T1000 (cell line): ENCODE results near the gene SLF2.

Source experiments
- DNase-seq: peaks from one replicate; lab custom pipeline; 2025; ENCODE audit warnings: mixed read lengths; lab: John Stamatoyannopoulos, UW

Gene SLF2

DNA sequence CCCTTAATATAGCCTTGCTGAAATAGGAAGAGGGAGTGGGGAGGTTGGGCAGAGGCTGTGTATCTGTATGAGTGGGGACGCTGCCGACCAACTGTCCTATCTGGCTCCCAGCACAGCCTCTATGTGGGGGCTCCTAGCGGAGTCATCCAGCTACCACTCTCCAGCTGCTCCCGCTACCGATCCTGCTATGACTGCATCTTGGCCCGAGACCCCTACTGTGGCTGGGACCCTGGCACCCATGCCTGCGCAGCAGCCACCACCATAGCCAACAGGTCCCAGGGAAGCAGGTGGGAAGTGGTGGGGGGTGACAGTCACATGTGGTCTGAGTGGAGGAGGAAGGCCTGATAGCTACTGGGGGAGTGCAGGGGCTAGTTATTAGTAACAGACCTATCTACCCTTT lies 67.9 kb downstream of the SLF2 start:
- DNase-seq, result no peak

DNA sequence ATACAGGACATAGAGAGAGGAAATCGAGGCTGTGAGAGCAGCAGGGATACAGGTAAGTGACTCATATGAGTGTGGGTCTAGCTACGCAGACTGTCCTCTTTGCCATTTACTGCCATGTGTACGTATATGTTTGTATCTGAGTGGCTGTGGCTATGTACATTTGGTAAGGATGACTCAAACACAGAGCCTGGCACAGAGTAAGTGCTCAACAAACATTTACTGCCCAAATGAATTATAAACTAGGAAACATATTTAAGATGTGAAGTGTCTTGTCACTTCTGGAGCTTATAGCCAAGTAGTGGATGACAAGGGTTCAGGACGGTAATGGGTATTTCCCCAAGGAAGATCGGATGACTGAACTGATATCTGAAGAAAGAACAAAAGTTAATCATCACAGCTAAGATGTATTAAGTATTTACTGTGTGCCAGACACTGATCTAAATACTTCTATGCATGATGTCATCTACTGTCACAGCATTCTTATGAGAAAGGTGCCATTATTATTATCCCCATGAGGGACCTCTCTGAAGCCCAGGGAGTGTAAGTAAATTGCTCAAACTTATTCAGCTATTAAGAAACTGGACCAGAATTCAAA lies 68.5 kb downstream of the SLF2 start:
- no peak for DNase-seq

DNA sequence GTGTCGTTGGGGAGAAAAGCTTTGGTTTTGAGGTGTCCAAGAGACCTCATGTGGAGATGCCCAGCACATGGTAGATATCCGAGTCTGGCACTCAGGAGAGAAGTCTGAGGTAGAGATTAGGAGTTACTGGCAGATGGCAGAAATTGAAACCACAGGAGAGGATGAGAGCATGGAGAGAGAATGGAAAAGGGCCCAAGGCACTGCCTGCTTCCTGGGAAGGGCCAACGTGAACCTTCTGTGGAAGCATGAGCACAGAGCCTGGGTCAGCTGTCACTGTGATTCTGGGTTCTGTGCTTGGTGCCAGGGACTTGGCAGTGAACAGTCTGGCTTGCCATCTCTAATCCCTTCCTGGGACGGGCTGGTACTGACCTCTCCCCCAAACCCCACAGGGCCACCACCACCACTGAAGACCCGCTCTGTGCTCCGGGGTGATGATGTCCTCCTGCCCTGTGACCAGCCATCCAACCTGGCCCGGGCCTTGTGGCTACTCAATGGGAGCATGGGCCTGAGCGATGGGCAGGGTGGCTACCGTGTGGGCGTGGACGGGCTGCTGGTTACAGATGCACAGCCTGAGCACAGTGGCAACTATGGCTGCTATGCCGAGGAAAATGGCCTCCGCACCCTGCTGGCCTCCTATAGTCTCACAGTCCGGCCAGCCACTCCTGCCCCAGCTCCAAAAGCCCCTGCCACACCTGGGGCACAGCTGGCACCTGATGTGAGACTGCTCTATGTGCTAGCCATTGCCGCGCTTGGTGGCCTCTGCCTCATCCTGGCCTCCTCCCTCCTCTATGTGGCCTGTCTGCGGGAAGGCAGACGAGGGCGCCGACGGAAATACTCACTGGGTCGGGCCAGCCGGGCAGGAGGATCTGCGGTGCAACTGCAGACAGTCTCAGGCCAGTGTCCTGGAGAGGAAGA lies 70.4 kb downstream of the SLF2 start:
- DNase-seq, result no peak

GRCh38 chr10:100983868-100984671 lies 71.3 kb downstream of the SLF2 start:
- DNase-seq, result no peak

GRCh38 chr10:100984672-100985177 lies 72.0 kb downstream of the SLF2 start:
- DNase-seq, result no peak

GRCh38 chr10:100985336-100985735 lies 72.6 kb downstream of the SLF2 start:
- DNase-seq, result no peak

- no peak for DNase-seq
Measured at GRCh38 chr10:100986623-100986951, 73.8 kb downstream of the SLF2 start.

DNA sequence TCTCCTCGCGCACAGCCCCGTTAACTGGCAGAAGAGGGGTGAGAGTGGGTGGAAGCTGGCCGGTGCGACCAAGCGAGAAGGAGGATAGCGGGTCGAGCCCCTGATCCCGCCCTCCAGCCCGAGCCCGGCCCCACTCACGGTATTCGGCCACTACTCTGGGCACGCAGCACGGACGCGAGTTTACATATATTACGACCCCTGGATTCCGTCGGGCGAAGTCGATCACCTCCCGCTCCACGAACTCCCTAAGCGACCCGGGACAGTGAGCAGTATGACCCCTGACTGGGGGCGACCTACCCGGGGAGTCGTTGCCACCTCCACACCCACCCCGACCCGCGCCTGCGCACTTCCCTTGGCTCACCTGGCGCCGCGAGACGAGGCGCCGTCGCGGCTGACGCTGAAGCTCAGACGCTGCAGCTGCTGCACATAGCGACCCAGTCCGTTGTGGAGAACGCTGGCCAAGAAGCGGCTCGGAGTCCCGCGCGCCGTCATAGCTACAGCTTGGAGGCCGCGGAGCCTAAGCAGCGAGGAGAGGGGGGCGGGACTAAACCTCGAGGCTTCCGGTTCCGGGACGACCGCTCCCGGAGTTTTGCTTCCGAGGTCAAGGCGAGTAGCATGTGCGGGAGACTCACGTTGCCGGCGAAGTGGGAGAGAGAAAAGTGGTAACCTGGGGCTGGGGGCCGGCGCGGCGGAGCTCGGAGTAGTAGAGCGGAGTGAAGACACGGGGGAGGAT lies 74.4 kb downstream of the SLF2 start, which contains the start of the genes MRPL43 and TWNK:
TSS of gene MRPL43 (minus strand) at position 546 of the 733 bp plus-strand sequence. CDS start at position 492, 54 bp downstream.
TSS of gene TWNK (plus strand) at position 592 of the 733 bp plus-strand sequence. CDS start 668 bp downstream, outside the sequence.
- peak; percentile 62 for DNase-seq

DNA sequence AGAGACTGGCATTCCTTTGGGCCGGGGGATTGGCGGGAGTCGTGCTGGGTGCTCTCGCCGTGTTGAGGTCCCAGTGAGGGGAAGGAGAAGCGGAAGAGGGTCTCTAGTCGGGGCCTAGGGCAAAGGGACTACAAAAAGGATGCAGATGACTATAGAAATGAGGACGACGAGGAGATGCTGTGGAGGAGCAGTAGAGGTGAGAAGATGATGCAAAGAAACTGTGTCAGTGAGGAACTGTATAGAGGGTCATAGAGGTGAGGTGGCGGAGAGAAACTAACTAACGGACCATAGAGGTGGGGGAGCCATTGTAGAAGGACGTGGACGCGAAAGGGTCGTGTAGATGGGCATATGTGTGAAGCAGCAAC lies 74.9 kb downstream of the SLF2 start:
- DNase-seq, result no peak

- no peak for DNase-seq
Measured at GRCh38 chr10:100988166-100988565, 75.4 kb downstream of the SLF2 start.

DNA sequence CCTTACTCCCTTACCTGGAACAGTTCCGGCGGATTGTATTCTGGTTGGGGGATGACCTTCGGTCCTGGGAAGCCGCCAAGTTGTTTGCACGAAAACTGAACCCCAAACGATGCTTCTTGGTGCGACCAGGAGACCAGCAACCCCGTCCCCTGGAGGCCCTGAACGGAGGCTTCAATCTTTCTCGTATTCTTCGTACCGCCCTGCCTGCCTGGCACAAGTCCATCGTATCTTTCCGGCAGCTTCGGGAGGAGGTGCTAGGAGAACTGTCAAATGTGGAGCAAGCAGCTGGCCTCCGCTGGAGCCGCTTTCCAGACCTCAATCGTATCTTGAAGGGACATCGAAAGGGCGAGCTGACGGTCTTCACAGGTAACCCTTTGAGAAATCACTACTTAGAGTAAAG lies 76.3 kb downstream of the SLF2 start:
- DNase-seq, result no peak

GRCh38 chr10:100993986-100994708 lies 81.4 kb downstream of the SLF2 start:
- DNase-seq, result no peak

GRCh38 chr10:100995181-100995580 lies 82.4 kb downstream of the SLF2 start:
- DNase-seq, result no peak

DNA sequence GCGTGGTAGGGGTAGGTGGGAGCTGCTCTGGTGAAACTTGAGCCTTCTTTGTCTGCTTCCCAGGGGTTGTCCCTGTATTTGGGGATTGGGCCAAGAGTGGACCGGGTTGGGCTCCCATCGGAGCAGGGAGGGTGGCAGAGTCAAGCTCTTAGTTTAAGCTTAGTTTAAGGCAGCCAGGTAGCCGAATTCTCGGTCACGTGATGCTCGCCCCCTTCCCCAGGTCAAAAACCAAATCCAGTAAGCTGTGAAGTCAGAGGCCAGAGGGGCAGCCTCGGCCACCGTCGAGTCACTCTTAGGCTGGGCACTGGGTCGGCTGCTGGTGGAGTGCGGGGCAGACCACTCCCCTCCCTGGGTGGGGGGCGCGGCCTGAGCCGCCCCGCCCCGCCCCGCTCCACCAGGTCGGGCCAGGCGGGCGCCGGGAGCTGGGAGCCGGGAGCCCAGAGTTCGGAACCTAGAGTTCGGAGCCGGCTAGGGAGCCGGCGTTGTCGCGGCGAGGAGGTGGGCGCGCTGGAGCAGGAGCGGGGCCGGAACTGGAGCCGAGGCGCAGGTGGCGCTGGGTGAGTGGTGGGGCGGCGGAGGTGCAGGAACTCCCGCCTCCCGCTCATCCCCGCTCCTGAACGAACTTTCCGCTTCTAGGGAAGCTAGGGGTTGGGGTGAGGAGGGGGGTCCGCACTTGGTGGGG lies 84.1 kb downstream of the SLF2 start:
- no peak for DNase-seq

DNA sequence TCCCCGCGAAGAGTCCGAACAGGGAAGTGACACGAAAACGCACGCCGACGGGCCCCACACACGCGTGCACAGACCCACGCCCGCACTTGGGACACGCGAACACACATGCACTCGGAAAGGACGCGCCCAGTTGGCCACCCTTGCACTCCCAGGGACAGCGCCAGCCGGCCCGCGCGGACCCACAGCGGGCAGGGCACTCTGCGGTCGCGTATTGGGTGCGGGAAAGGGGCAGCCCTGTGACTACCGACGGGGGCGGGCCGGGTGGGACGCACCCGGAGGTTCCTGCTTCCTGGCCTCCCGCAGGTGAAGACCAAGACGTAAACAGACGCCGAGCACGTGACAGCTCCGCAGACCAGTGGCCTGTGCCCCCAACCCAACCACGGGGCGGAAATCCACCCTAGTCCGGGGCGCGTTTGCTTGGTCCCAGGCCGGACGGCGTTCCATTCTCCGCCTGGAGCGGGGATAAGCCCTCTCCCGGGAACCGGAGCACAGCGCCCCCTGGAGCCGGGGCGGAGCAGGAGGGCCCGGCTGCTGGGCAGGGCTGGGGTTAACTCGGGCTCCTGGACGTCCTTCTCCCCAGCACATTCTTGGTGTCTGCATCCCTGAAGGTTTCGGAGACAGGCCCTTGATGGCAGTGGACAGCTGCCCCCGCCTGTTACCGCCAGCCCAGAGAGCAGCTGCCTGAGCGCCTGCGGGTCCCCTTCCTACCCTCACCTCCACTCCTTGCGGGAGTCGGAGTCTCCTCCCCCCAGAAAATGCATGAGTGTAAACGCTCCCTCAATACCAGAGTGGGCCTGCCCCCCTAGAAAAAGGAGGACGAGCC lies 84.8 kb downstream of the SLF2 start:
- peak; percentile 78 for DNase-seq

GRCh38 chr10:100998183-100998990 lies 85.6 kb downstream of the SLF2 start:
- DNase-seq, result peak; percentile 53

DNA sequence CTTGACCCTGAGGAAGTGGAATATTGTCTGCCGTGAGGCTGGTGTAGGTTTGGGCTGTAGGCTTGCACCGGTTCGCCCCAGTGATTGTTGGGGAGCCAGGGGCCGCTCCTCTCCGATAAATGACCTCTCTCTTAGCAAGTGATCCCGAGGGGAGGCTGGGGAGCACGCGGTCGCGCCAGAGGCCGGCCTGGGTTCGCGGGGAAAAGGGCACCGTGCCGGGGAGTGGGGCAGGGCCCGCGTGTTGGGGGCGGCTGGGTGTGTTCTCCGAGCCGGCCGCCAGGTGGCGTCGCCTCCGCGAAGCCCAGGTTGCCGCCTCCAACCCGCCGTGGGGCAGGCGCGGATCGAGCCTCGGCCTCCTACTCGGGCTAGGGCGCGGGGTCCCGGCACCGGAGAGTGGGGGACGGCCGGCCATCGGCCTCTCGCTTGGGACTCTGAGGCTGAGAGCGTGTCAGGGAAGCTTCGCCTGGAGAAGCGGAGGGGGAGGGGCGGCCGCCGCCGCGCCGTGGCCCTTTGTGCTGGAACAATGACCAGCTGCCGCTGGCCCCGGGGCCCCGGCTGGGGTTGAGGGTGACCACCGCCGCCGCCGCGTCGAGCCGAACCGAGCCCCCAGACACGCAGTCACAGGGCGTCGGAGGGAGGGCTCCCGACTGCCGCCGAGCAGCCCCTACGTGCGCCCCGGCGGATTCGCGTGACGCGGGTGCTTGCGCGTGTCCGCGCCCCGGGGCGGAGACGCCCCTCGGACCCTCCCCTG lies 86.4 kb downstream of the SLF2 start:
- DNase-seq, result peak; percentile 63

GRCh38 chr10:100999742-101000126 lies 87.0 kb downstream of the SLF2 start, which contains the start of gene LZTS2:
Gene LZTS2 (plus strand): TSS chr10:100999808. CDS start chr10:101002539, 2,731 bp downstream.
- DNase-seq, result no peak
